ENCODE results near the gene CHMP3.

DNA sequence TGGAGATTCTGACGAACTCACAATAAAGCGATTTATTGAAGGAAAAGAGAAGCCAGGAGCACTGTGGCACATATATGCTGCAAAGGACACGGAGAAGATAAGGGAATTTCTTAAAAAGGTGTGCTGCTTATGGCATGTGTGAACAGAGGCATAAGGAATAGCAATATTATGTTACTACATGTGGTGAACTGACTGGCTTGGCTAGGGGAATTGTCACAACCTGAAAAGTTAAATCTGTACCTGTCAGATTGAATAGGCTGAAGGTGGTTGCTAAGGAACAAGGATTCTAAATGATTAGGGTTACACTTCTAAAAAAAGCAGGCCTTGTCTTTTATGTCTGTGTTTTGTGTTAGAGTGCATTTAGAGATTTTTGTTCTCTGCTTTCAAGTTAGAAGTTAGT, 73.7 kb downstream of the CHMP3 start:
- no peak for TF ChIP-seq POLR2A (IDR thresholded peaks at IDR 0.05)
- TF ChIP-seq, protein P1, sequence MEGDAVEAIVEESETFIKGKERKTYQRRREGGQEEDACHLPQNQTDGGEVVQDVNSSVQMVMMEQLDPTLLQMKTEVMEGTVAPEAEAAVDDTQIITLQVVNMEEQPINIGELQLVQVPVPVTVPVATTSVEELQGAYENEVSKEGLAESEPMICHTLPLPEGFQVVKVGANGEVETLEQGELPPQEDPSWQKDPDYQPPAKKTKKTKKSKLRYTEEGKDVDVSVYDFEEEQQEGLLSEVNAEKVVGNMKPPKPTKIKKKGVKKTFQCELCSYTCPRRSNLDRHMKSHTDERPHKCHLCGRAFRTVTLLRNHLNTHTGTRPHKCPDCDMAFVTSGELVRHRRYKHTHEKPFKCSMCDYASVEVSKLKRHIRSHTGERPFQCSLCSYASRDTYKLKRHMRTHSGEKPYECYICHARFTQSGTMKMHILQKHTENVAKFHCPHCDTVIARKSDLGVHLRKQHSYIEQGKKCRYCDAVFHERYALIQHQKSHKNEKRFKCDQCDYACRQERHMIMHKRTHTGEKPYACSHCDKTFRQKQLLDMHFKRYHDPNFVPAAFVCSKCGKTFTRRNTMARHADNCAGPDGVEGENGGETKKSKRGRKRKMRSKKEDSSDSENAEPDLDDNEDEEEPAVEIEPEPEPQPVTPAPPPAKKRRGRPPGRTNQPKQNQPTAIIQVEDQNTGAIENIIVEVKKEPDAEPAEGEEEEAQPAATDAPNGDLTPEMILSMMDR (IDR thresholded peaks at IDR 0.05), result no peak

All from testis (tissue), 2 donors.